RWPE1 (cell line): ENCODE results near the gene CHST14.

ENCODE experiments used
- CTCF ChIA-PET: fragments of 350-600 bp; sonication (Branson Sonifier 250); formaldehyde crosslinking; extraction: SDS; loops from one replicate; lab custom pipeline; 2021; lab: Yijun Ruan, JAX
- POLR2A ChIA-PET: fragments of 400-600 bp; formaldehyde crosslinking; extraction: SDS; loops from one replicate; lab custom pipeline; 2020; ENCODE audit warnings: antibody characterized with exemption; ENCODE audit not compliant: low non-redundant PET; lab: Yijun Ruan, JAX
- DNase-seq: peaks from one replicate; pipeline ENCODE4 v3.0.0; 2012; ENCODE audit warnings: low spot score
- H3K27ac ChIP-seq: fragments of 450-650 bp; 2 replicates; pipeline ENCODE4 v1.5.1; 2017
- TF ChIP-seq, protein P1 (sequence below): fragments of 450-650 bp; conservative IDR thresholded peaks from 2 replicates; pipeline ENCODE4 v1.5.1; 2017; ENCODE audit warnings: low read depth, mild to moderate bottlenecking

CHST14 gene

DNA sequence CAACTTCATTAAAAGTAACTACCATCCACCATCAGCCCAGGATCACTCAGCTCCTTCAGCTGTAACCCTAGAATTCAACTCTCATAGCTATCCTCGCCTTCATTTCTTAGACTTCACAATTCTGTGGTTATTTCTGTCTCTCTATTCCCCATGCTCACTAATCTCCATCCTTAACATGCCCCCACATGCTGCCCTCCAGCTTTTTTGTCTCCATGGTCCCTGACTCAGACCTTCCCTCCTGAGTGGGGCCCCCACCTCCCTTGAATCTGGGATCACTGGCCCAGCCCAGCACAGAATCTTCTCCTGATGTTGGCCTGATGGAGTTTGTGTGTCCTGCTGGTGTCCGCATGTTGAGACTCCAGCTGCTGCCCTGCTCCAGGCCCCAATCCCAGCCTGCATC is 41.7 kb downstream of the CHST14 start:
- peak overlapping the region; percentile 43 for H3K27ac ChIP-seq
- no peak for DNase-seq
- ChIA-PET CTCF (no interaction called here), POLR2A (no interaction called here)
- TF ChIP-seq, protein P1, sequence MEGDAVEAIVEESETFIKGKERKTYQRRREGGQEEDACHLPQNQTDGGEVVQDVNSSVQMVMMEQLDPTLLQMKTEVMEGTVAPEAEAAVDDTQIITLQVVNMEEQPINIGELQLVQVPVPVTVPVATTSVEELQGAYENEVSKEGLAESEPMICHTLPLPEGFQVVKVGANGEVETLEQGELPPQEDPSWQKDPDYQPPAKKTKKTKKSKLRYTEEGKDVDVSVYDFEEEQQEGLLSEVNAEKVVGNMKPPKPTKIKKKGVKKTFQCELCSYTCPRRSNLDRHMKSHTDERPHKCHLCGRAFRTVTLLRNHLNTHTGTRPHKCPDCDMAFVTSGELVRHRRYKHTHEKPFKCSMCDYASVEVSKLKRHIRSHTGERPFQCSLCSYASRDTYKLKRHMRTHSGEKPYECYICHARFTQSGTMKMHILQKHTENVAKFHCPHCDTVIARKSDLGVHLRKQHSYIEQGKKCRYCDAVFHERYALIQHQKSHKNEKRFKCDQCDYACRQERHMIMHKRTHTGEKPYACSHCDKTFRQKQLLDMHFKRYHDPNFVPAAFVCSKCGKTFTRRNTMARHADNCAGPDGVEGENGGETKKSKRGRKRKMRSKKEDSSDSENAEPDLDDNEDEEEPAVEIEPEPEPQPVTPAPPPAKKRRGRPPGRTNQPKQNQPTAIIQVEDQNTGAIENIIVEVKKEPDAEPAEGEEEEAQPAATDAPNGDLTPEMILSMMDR = no peak

DNA sequence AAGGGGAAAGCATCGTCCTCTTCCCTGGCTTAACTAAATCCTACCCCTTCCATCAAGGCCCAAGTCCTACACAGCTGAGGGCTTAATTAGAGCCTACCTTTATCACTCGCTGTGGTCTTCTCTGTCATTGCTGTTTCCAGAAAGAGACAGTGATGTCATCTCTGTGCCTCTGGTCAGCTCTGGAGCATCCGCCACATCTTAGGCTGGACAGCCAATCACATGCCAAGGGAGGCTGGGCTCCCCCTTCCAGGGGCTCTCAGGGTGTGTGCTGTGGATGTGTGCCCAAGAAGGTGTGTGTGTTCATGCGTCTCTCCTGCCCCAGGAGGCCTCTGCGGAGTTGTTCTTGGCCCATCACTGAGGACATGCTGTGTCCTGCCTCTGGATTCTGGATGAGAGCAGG is 42.8 kb downstream of the CHST14 start:
- POLR2A ChIA-PET = no interaction called here
- no peak for DNase-seq
- CTCF ChIA-PET = no interaction called here
- TF ChIP-seq, protein P1 = no peak
- peak overlapping the region; percentile 5 for H3K27ac ChIP-seq

DNA sequence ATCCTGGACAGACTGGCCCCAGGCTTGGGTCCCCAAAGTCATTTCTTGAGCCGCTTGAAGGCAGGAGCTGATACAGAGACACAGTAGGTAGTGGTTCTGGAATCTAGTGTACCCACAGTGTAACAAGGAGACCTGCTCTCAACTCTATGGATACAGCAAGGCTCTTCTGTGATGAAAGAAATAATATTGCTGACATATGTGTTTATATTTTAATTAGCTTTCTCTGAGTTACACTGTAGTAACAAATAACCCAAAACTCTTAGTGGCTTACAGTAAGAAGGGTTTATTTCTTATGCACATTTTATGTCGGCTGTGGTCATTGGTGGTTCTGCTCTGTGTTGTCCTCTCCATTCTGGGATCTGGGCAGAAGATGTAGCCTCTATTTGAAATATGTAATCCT is 45.5 kb downstream of the CHST14 start:
- DNase-seq = no peak
- ChIA-PET POLR2A (no interaction called here), CTCF (interaction anchor here (0.7 kb wide), 1 partner anchor 177 kb away, joined by 3 read pairs; no protein-coding TSS in a partner anchor)
- TF ChIP-seq, protein P1 = no peak
- no peak overlapping the region for H3K27ac ChIP-seq
